HCT116 (cell line): ENCODE data around the gene ISCA2. TPM values are rescaled to one million over a fixed set of nuclear protein-coding genes. Genes with fewer than 3 reads are reported as not detected.

ENCODE experiments used
- ATAC-seq: fragments of 200-7000 bp; cut with Tn5 transposase; 2 replicates; pipeline ENCODE4 v1.9.1; 2020; ENCODE audit warnings: mild to moderate bottlenecking, moderate library complexity
- BruUV-seq: library from RNA; stranded (reverse); fragments of 400-500 nt; replicated peaks from 2 replicates; lab custom pipeline; 2021; lab: Mats Ljungman, UMichigan
- CTCF ChIA-PET: fragments of 300-600 bp; sonication (Branson Sonifier 250); formaldehyde crosslinking; loops from one replicate; lab custom pipeline; 2021; ENCODE audit warnings: antibody characterized with exemption; lab: Charles Lee
- POLR2A ChIA-PET: fragments of 300-600, 350-600 bp; sonication (Branson Sonifier 250); formaldehyde crosslinking; loops from one replicate; lab custom pipeline; 2021; ENCODE audit warnings: antibody characterized with exemption; lab: Charles Lee
- RAD21 ChIA-PET, 2 experiments: fragments of 300-600 bp; sonication (Branson Sonifier 250); formaldehyde crosslinking; loops; one replicate each; lab custom pipeline; 2023; ENCODE audit warnings: low total read pairs in 2 of 2; ENCODE audit not compliant: uncharacterized antibody in 2 of 2, unreplicated experiment in 2 of 2, low non-redundant PET in 1 of 2; lab: Charles Lee
- DNase-seq: peaks from one replicate; pipeline ENCODE4 v3.0.0-alpha.2; 2010; ENCODE audit warnings: low read depth, low spot score
- H2AFZ ChIP-seq: fragments of 200-600 bp; shearing (Covaris generic), sonication (generic); 2 replicates; pipeline ENCODE4 v1.6.1; 2017; ENCODE audit warnings: low read depth, mixed run types, mixed read lengths, antibody characterized with exemption, low read length; ENCODE audit not compliant: poor library complexity, severe bottlenecking
- H3K27ac ChIP-seq: 2 replicates; pipeline ENCODE4 v1.5.1; 2012; ENCODE audit warnings: low read depth, low read length
- H3K27me3 ChIP-seq: fragments of 200-600 bp; sonication (generic); 2 replicates; pipeline ENCODE4 v1.6.1; 2016; ENCODE audit warnings: mixed run types, low read length, mixed read lengths; ENCODE audit not compliant: insufficient read depth
- H3K36me3 ChIP-seq, 2 experiments: fragments of 200-500 bp in 1 of 2; fragments of 200-600 bp in 1 of 2; sonication (Bioruptor generic) in 1 of 2; sonication (generic) in 1 of 2; 2 replicates each; pipeline versions ENCODE4 v1.5.1 to v1.6.1; 2014 to 2016; ENCODE audit warnings: low read length in 2 of 2, inconsistent platforms in 1 of 2, mixed read lengths in 1 of 2, mixed run types in 1 of 2; ENCODE audit not compliant: insufficient read depth in 2 of 2, control insufficient read depth in 1 of 2
- H3K4me1 ChIP-seq, 2 experiments: fragments of 200-600 bp in 1 of 2; sonication (generic) in 1 of 2; 2 replicates each; pipeline versions ENCODE4 v1.5.1 to v1.6.1; 2012 to 2017; ENCODE audit warnings: low read length in 2 of 2, inconsistent platforms in 1 of 2, mild to moderate bottlenecking in 1 of 2, mixed read lengths in 1 of 2, mixed run types in 1 of 2, moderate library complexity in 1 of 2; ENCODE audit not compliant: insufficient read depth in 2 of 2, control insufficient read depth in 1 of 2
- H3K4me2 ChIP-seq: fragments of 200-600 bp; sonication (generic); 2 replicates; pipeline ENCODE4 v1.6.1; 2017; ENCODE audit warnings: mixed run types, low read length, mixed read lengths
- H3K4me3 ChIP-seq, 2 experiments: fragments of 200-600 bp in 1 of 2; sonication (generic) in 1 of 2; replicated peaks in 1 of 2; 2 replicates each; pipeline ENCODE4 v1.5.1; 2011 to 2016; ENCODE audit warnings: low read length in 2 of 2, control low read depth in 1 of 2, low read depth in 1 of 2, mild to moderate bottlenecking in 1 of 2, mixed read lengths in 1 of 2, mixed run types in 1 of 2
- H3K79me2 ChIP-seq: fragments of 200-600 bp; sonication (generic); 2 replicates; pipeline ENCODE4 v1.6.1; 2017; ENCODE audit warnings: mild to moderate bottlenecking, mixed run types, low read length, moderate library complexity, mixed read lengths; ENCODE audit not compliant: insufficient read depth
- H3K9ac ChIP-seq: fragments of 200-600 bp; sonication (generic); 2 replicates; pipeline ENCODE4 v1.6.1; 2016; ENCODE audit warnings: low read length, mixed read lengths
- H3K9me2 ChIP-seq: fragments of 200-600 bp; sonication (generic), shearing (Covaris generic); 2 replicates; pipeline ENCODE4 v1.6.1; 2017; ENCODE audit warnings: mixed run types, mild to moderate bottlenecking, moderate library complexity; ENCODE audit not compliant: insufficient read depth
- H3K9me3 ChIP-seq, 2 experiments: fragments of 200-500 bp in 1 of 2; fragments of 200-600 bp in 1 of 2; sonication (Bioruptor generic) in 1 of 2; sonication (generic) in 1 of 2; 2 replicates each; pipeline ENCODE4 v1.6.1; 2014 to 2017; ENCODE audit warnings: low read length in 2 of 2, mixed read lengths in 2 of 2, inconsistent platforms in 1 of 2, low read depth in 1 of 2, mild to moderate bottlenecking in 1 of 2, mixed run types in 1 of 2, moderate library complexity in 1 of 2; ENCODE audit not compliant: control insufficient read depth in 1 of 2, insufficient read depth in 1 of 2
- H4K20me1 ChIP-seq: fragments of 200-600 bp; sonication (generic), shearing (Covaris generic); 2 replicates; pipeline ENCODE4 v1.6.1; 2017; ENCODE audit warnings: mixed run types, mild to moderate bottlenecking, moderate library complexity; ENCODE audit not compliant: insufficient read depth
- CBX3 ChIP-seq: IDR thresholded peaks from 2 replicates; pipeline ENCODE4 v1.6.1; 2012; ENCODE audit warnings: low read depth
- CEBPB ChIP-seq: IDR thresholded peaks from 2 replicates; pipeline ENCODE4 v1.6.1; 2012; ENCODE audit warnings: low read depth
- EGR1 ChIP-seq: IDR thresholded peaks from 2 replicates; pipeline ENCODE4 v1.6.1; 2012; ENCODE audit warnings: low read depth
- ELF1 ChIP-seq: IDR thresholded peaks from 2 replicates; pipeline ENCODE4 v1.6.1; 2012; ENCODE audit warnings: low read depth, borderline replicate concordance
- EZH2 ChIP-seq: fragments of 200-600 bp; sonication (generic); IDR thresholded peaks from 2 replicates; pipeline ENCODE4 v1.6.1; 2017; ENCODE audit warnings: antibody characterized with exemption, mixed run types
- EZH2phosphoT487 ChIP-seq: fragments of 200-600 bp; IDR thresholded peaks from 2 replicates; pipeline ENCODE4 v1.6.1; 2018; ENCODE audit warnings: antibody characterized with exemption, borderline replicate concordance
- POLR2AphosphoS5 ChIP-seq: IDR thresholded peaks from 2 replicates; pipeline ENCODE4 v1.6.1; 2011; ENCODE audit warnings: mild to moderate bottlenecking, low read depth, low read length, moderate library complexity
- REST ChIP-seq: IDR thresholded peaks from 2 replicates; pipeline ENCODE4 v1.6.1; 2012; ENCODE audit warnings: low read depth
- SIN3A ChIP-seq: IDR thresholded peaks from 2 replicates; pipeline ENCODE4 v1.6.1; 2012; ENCODE audit warnings: low read depth
- ZFX ChIP-seq: fragments of 450-650 bp; IDR thresholded peaks from 2 replicates; pipeline ENCODE4 v1.6.1; 2017
- ZNF274 ChIP-seq: fragments of 200-500 bp; sonication (Bioruptor generic); IDR thresholded peaks from 2 replicates; pipeline ENCODE4 v1.6.1; 2014; ENCODE audit warnings: mild to moderate bottlenecking, low read depth, low read length, inconsistent platforms
- intact Hi-C: fragments of 100-400 bp; cut with micrococcal nuclease; formaldehyde crosslinking; loops from 2 replicates; pipeline ENCODE4 v1.10.0; 2022
- total RNA-seq: library from RNA; stranded (reverse); gene quantifications from one replicate; pipeline ENCODE4 v1.2.1, GENCODE V29; 2021; ENCODE audit not compliant: unreplicated experiment
- TF ChIP-seq, protein P1 (sequence below): IDR thresholded peaks from 2 replicates; pipeline ENCODE4 v1.6.1; 2012
- TF ChIP-seq, protein P2 (sequence below): IDR thresholded peaks from 2 replicates; pipeline ENCODE4 v1.6.1; 2012

Gene ISCA2
- total RNA-seq, 1 experiment from 2014 or later = 27.5 TPM

GRCh38 chr14:74511966-74512830, 18.6 kb downstream of the ISCA2 start:
- ATAC-seq (no peak), DNase-seq (no peak)
- TF ChIP-seq ZNF274 (no peak), CEBPB (no peak), ZFX (no peak), EZH2 (no peak), SIN3A (no peak), EGR1 (no peak), POLR2AphosphoS5 (no peak), EZH2phosphoT487 (no peak), REST (no peak), CBX3 (no peak), ELF1 (no peak)
- TF ChIP-seq, protein P1, sequence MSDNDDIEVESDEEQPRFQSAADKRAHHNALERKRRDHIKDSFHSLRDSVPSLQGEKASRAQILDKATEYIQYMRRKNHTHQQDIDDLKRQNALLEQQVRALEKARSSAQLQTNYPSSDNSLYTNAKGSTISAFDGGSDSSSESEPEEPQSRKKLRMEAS = no peak
- TF ChIP-seq, protein P2, sequence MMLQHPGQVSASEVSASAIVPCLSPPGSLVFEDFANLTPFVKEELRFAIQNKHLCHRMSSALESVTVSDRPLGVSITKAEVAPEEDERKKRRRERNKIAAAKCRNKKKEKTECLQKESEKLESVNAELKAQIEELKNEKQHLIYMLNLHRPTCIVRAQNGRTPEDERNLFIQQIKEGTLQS = no peak
- H3K4me2 ChIP-seq = no peak overlapping the region
- H3K27ac ChIP-seq = no peak overlapping the region
- H3K4me1 ChIP-seq = peaks cover 4 to 29% of the 10 kb centered on the region in 2 experiments
- CTCF ChIA-PET = no interaction called here
- intact Hi-C loops = no loop called here
- RAD21 ChIA-PET = no interaction called here
- no peaks in the 10 kb centered on the region for H3K79me2 ChIP-seq
- H3K36me3 ChIP-seq = no peaks in the 10 kb centered on the region
- H3K27me3 ChIP-seq = no peaks in the 10 kb centered on the region
- H3K9me2 ChIP-seq = no peaks in the 10 kb centered on the region
- no peak overlapping the region for H3K9ac ChIP-seq
- POLR2A ChIA-PET = no interaction called here
- no peak overlapping the region for H2AFZ ChIP-seq
- no peaks in the 10 kb centered on the region for H3K9me3 ChIP-seq
- H3K4me3 ChIP-seq = no peak overlapping the region
- no peaks in the 10 kb centered on the region for H4K20me1 ChIP-seq
- BruUV-seq = no TSS peak
